ENCODE data around the gene CD40.

The CD40 gene

GRCh38 chr20:46123482-46124245 lies 5.5 kb downstream of the CD40 start:
- no peak for DNase-seq

GRCh38 chr20:46126440-46127056 lies 8.4 kb downstream of the CD40 start:
- DNase-seq = no peak

DNA sequence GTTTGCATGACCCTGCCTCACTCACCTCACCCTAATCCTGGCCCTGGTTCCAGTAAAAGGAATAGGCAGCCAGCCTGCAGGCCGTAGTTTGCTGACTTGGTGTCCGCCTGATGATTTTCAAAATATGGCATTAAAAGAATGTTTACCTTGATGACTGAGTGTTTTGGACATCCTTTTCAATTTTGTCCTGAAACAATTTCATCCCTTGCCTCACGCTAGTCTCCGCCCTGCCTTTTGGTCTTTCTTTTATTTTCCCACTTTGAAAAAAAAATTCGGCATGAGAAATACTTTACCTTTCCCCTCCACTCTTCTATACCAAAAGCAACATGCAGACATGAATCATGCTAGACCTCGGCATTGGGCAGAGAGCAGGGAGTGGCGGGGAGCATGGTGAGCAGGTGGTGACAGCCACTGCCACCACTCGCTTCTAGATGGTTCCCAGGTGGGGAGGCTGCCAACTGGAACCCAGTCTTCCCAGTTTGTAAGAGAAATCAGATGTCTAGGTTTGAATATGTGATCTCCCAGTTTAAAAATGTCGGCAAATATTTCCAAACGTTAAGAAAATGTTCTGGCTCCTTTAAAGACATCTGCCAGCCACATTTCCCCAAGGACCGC lies 9.4 kb downstream of the CD40 start:
- DNase-seq = no peak

GRCh38 chr20:46128310-46129151 lies 10.4 kb downstream of the CD40 start:
- DNase-seq = no peak

DNA sequence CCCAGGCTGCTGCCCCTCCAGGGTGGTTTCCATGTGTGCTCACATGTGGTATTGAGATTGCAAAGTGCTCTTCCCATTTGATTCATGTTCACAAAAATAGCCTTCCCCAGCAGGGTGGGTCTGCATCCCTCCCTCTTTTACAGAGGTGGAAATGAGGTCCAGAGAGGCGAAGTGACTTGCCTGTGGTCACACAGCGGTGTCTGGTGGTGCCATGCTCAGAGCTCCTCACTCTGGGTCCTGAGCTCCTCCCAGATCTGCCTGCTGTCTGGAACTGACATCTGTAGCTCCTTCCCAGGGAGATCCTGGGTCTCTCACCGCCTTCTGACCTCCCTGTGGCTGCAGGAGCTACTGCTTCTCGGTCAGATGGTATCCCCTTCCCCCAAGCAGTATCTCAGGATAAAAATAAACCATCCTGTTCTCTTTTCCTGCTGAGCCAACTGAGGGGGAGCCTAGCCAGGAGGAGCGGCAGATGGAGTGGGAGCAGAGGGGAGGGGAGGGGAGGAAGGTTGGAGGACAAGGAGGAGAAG lies 11.9 kb downstream of the CD40 start:
- no peak for DNase-seq

DNA sequence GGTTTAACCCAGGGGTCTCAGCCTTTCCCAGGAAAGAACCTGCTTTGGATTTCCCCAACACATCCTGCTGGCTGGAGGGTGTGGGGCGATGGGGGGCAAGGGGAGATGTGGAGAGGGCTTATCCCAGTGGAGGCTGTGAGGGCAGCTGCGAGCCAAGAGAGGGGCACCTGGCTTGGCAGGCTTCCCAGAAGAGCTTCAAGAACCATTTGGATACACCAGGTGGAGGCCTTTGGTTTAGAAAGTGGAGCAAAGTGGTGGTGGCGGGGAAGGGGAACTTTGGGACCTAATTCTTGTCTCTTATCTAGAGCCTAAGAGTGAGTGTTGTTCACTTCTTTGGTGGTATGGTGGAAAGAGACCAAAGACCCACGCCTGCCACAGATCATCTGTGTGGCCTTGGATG lies 12.4 kb downstream of the CD40 start:
- DNase-seq = no peak

GRCh38 chr20:46131396-46131795 lies 13.3 kb downstream of the CD40 start:
- DNase-seq = no peak

GRCh38 chr20:46132705-46133120 lies 14.6 kb downstream of the CD40 start:
- DNase-seq = peak; percentile 28 to 38

DNA sequence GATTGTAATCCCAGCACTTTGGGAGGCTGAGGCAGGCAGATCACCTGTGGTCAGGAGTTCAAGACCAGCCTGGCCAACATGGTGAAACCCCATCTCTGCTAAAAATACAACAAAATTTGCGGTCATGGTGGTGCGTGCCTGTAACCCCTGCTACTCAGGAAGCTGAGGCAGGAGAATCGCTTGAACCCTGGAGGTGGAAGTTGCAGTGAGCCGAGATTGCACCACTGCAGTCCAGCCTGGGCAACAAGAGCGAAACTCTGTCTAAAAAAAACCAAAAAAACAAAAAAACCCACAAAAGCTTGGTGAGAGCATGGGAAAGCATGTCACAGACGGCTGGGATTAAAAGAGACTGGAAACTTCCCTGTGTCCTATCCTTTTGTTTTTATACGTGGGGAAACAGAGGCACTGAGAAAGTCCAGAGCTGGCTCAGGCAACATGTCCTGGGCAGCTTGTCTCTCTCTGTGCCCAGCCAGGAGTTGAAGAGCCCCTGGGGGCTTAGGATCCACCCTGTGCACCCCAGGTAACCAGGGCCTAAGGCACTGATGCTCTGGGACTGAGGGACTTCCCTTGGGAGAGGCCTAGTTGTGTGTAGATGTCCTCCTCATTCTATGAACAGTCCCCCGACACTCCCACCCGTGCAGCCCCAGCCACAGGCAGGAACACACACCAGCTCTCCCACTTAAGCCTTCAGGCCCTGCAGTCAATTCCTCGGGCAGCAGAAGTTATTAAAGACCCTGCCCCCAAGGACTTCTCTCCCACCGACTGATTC lies 16.0 kb downstream of the CD40 start:
- DNase-seq = no peak

DNA sequence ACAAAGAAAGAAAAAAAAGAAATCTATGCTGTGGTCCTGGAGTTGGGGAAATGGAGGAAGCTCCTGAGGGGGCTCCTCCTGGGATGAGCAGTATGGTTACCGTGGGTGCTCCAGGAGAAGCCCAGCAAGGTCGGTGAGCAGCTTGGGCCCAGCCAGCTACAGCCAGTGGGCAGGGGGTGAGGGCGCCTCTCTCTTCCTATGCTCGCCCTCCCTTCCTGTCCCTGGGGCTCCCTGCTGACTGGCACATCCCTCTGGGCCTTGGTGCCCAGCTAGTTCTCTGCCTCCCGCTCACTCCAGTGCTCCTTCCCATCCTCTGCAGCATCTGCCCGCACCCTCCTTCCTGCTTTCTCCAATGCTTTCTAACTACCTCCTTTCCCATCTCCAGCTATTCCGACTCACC lies 16.6 kb downstream of the CD40 start:
- DNase-seq = no peak

- DNase-seq = no peak
Observed at GRCh38 chr20:46135856-46136633, 17.9 kb downstream of the CD40 start.

GRCh38 chr20:46137816-46138215 lies 19.7 kb downstream of the CD40 start:
- no peak for DNase-seq

DNA sequence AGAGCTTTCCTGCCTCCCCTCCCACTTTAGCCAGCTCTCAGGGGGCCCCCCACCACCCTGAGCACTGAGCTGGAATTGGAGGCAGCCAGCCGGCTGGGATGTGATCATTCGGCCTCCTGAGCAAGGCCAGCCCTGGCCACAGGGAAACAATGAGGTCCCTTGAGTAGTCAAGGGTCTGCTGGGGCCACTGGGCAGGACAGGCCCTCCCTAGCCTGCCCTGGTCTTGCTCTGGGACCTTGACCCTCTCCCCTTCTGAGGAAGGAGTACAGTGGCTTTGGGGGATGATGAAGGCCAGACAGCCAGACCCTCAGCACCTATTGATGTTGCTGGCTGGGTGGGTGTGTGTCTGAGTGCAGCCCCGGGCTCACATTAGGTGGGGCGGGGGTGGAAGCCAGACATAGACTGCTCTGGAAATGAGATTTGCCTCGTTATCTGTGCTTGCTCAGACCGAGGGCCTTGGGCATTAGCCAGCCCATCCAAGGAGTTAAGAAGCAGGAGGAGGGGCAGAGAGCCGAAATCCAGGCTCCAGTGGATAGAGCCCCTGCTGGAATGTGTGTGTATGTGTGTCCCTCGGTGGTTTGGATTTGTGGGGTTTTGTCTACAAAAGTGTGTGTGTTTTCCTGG lies 21.3 kb downstream of the CD40 start:
- DNase-seq = no peak

- DNase-seq = no peak
Observed at GRCh38 chr20:46139908-46140482, 21.9 kb downstream of the CD40 start.

DNA sequence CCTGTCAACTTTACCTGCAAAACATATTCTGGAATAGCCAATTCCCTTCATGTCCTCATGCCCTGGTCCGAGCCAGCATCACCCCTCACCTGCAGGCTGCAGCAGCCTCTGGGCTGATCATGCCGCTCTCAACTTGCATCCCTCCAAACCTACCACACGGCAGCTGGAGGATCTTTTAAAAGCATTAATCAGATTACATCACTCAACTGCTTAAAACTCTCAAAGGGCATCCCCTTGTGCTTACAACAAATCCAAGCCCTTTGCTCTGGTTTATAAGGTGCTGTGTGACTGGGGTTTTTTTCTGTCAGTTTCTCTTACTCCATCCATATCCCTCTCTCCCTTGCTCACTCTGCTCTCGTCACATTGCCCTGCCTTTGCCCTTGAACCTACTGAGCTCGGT lies 24.0 kb downstream of the CD40 start:
- no peak for DNase-seq

GRCh38 chr20:46144432-46145025 lies 26.4 kb downstream of the CD40 start:
- DNase-seq = no peak

- DNase-seq = no peak
Observed at GRCh38 chr20:46145713-46146112, 27.6 kb downstream of the CD40 start.

DNA sequence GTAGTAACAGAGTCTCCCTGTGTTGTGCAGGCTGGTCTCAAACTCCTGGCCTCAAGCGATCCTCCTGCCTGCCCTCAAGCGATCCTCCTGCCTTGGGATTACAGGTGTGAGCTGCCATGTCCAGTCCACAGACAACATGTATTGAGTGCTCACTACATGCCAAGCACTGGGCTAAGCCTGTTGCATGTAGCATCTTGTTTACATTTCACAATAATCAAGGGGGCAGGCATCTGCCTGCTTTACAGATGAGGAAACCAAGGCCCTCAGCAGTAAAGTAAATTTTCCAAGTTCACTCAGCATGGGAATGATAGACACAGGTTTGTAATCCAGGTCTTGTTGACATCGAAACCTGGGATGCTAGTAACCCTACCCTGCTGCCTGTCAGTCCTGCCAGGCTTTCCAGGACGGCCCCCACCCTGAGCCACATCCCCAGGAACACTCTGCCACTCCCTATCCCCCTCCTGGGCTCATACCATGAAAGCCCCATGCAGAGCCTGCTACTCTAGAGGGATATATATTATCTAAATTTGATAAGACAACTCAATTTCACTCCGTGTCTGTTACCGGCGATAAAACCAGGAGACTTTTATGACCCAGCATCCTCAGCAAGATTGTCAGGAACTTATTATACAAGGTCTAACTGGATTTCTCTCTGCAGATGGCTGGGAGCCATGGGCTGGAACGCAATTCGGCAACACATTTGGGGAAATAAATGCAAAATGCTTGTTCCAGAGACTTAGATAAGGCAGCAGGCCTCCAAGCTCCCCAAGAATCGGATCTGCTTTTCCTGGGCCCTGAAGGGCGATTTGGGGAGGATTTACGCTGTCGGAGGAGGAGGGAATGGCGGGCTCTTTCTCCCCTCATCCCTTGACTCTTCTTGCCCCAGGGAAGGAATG lies 30.4 kb downstream of the CD40 start:
- DNase-seq = no peak

- no peak for DNase-seq
Observed at GRCh38 chr20:46150943-46151342, 32.8 kb downstream of the CD40 start.
